NCI-H748 (cell line): ENCODE results near the gene TNFRSF6B.

Experiments
- DNase-seq: peaks from one replicate; lab custom pipeline; 2025; ENCODE audit not compliant: unreplicated experiment; lab: John Stamatoyannopoulos, UW

TNFRSF6B gene

DNA sequence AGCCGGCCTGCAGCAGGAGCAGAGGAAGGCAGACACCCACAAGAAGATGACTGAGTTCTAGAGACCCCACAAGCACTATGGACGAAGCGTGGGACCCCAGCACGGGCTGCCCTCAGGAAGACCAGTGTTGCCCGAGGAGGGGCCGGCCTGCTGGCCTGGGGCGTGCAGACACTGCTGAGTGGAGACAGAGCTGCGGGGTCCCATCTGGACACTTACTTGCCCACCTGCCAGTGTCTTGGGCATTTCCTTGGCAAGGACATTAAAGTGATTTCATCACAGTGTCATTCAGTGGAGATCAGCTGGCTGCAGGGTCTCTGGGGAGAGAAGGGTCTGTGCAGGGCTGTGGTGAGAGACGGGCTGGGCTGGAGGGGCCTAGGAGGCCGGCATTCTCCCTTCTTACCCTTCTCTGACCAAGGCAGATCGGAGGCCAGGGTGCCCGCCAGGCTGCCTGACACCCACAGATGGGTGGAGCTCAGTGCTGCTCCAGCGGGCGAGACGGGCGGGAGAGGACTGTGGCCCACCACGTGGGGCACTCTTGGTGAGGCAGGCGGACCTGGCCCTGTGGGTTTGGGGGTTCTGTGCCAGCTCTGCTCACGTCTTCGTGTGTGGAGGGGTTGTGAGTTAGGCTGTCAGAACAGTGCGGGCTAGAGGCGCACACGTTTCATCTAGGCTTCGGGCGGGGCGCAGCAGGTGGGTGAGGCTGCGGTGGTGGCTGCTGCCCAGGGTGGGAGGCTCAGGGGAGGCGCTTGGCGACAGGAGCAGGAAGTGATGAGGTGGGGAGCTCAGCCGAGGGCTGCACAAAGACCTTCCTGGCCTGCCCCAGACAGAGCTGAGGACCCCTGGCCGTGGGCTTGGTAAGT is 39.6 kb downstream of the TNFRSF6B start, which contains the start of gene LIME1:
Gene LIME1 (plus strand): TSS at position 806 of the 860 bp plus-strand sequence. CDS start 886 bp downstream, outside the sequence.
- no peak for DNase-seq

DNA sequence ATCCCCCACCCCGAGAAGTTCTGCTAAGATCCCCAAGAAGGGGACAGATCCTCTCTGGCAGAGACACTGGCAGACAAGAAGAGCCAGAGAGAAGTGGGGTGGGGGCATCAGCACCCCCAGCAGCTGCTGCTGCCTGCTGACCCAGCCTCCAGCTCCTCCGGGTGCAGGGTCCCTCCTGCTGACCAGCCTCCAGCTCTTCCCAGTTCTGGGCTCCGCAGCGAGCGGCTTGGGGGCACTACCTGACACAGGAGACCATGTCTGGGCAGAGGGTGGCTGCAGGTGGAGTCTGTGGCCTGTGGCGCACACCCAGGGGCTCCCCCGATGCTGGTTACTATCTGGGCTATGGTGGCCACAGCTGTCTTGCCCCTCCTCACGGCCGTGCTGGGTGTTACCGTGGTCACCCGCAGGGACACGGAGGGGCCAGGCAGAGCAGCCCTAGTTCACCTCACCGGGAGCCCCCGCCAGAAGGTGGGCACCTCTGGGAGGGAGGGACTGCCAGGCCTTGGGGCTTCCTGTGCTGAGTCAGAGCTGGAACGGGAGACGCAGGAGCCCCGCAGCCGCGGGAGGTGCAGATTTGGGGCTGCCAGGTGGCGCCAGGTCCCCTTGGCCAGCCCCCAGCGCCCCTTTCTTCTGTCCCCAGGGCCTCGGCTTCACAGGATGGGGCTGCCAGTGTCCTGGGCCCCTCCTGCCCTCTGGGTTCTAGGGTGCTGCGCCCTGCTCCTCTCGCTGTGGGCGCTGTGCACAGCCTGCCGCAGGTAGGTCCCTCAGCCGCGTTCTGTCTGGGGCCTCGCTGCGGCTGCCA is 40.6 kb downstream of the TNFRSF6B start:
- peak; percentile 14 for DNase-seq

DNA sequence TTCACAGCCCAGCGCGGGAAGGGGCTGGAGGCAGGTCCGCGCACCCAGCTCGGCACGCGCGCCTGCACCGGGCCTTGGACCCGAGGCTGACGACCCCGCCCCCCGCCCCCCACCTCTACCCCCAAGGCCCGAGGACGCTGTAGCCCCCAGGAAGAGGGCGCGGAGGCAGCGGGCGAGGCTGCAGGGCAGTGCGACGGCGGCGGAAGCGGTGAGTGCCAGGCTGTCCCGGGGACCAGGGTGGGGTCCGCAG is 41.2 kb downstream of the TNFRSF6B start:
- no peak for DNase-seq

DNA sequence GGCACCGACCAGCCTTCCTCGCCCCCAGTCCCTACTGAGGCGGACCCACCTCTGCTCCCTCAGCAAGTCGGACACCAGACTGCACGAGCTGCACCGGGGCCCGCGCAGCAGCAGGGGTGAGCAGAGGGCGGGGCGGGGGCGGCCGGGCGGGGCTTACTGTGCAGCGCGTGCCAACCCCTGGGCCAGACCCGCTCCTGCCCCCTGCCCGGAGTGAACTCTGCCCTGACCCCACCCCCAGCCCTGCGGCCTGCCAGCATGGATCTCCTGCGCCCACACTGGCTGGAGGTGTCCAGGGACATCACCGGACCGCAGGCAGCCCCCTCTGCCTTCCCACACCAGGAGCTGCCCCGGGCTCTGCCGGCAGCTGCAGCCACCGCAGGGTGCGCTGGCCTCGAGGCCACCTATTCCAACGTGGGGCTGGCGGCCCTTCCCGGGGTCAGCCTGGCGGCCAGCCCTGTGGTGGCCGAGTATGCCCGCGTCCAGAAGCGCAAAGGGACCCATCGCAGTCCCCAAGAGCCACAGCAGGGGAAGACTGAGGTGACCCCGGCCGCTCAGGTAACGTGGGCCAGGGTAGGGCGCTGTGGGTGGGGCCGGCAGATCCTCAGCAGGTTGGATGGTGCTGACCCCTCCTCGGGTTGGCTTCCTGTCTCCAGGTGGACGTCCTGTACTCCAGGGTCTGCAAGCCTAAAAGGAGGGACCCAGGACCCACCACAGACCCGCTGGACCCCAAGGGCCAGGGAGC is 41.7 kb downstream of the TNFRSF6B start:
- peak; percentile 16 for DNase-seq

DNA sequence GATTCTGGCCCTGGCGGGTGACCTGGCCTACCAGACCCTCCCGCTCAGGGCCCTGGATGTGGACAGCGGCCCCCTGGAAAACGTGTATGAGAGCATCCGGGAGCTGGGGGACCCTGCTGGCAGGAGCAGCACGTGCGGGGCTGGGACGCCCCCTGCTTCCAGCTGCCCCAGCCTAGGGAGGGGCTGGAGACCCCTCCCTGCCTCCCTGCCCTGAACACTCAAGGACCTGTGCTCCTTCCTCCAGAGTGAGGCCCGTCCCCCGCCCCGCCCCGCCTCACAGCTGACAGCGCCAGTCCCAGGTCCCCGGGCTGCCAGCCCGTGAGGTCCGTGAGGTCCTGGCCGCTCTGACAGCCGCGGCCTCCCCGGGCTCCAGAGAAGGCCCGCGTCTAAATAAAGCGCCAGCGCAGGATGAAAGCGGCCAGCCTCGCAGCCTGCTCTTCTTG is 42.3 kb downstream of the TNFRSF6B start:
- DNase-seq, result peak; percentile 61

DNA sequence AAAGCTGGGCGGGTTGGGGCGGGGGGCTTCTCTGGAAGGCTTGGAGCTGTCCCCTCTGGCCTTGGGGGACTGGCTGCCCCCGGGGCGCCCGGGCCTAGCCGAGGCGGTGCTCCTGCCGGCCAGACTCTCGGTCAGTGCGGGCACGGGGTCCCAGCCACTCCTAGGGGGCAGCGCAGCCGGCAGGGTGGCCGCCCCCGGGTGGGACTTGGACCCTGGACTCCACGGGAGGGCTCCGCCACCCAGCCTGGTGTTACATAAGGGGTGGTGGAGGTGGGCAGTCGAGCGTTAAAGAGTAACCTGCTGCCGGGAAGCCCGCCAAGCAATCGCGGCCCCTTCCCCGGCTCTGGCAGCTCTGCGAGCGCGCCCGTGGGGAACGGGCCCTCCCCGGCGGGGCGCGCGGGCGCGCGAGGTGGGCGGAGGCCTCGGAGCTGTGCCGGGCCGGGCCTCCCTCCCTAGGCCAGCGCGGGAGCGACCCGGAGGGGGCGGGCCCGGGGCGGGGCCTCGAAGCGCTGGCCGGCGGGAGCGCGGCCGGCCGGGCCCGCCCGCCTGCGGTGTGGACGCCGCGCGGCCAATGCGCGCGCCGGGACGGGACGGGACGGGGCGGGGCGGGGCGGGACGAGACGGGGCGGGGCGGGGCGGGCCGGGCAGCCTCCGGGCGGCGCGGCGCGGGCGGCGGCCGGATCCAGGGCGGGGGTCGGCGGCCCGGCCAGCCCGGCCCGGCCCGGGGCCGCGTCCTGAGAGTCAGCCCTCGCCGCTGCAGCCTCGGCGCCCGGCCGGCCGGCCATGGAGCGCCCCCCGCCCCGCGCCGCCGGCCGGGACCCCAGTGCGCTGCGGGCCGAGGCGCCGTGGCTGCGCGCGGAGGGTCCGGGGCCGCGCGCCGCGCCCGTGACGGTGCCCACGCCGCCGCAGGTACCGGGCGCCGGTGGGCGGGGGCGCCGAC is 42.9 kb downstream of the TNFRSF6B start, which contains the start of gene SLC2A4RG:
Gene SLC2A4RG (plus strand): TSS at position 647 of the 940 bp plus-strand sequence. CDS start 137 bp downstream, at position 784.
- DNase-seq, result peak; percentile 76

DNA sequence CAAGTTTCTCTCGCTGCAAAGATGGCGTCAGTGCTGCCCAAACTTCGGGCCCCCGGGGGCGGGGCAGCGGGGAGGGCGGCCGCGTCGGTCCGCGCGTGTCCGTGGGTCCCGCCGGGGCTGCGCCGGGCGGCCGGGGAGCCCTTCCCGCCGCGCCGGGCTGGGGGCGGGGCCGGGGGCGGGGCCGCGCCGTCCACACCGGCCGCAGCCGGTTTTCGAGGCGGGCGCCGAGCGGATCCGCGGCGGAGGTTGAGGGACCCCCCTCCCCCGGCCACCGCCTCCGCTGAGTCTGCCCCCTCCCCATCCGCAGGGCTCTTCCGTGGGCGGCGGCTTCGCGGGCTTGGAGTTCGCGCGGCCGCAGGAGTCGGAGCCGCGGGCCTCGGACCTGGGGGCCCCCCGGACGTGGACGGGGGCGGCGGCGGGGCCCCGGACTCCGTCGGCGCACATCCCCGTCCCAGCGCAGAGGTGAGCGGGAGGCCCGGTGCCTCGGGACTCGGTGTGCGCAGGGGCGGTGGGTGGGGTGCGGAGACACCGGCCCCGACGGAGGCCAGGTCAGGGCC is 43.7 kb downstream of the TNFRSF6B start:
- DNase-seq, result peak; percentile 58

DNA sequence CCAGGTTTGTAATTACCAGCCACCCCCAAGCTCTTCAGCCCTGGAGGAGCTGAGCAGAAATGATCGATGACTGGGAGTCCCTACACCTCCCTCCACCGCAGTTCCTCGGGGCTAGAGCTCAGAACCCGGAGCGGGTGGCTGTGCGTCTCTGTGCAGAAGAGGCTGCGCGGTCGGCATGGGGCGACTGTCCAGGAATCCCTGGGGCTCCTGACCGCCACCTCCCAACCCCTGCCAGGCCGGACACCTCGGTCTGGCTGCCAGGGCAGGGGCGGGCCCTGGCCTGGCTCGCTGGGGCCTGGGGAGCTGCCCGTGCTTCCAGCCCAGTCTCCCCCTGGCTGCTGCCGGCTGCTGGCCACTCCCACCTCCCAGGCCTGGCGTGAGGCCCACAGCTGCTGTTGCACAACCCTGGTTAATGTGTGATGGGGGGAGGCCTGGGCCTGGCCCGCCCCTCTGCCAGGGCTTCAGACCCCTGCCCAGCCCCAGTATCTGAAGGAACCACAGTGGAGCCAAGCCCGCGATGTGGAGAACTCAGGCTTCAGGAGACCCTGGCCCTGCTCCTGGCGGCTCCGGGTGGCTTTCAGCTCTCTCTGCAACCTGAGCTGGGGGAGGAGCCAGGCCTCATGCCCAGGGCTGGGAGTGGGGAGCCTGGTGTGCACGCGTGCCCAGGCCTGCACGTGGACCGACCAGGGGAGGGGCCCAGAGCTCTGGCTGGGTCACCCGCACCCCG is 44.3 kb downstream of the TNFRSF6B start:
- DNase-seq, result peak; percentile 73

DNA sequence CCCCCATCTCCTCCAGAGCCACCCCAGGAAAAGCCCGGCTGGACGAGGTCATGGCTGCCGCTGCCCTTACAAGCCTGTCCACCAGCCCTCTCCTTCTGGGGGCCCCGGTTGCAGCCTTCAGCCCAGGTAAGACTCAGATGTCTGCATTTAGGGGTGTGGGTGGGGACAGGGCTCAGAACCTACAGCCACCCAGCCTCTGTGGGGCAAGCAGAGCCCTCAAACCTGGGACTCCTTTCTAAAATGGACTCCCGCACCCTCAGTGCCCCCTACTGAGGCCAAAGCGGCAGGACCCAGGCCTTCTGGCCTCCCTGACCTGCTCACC is 44.9 kb downstream of the TNFRSF6B start:
- no peak for DNase-seq

DNA sequence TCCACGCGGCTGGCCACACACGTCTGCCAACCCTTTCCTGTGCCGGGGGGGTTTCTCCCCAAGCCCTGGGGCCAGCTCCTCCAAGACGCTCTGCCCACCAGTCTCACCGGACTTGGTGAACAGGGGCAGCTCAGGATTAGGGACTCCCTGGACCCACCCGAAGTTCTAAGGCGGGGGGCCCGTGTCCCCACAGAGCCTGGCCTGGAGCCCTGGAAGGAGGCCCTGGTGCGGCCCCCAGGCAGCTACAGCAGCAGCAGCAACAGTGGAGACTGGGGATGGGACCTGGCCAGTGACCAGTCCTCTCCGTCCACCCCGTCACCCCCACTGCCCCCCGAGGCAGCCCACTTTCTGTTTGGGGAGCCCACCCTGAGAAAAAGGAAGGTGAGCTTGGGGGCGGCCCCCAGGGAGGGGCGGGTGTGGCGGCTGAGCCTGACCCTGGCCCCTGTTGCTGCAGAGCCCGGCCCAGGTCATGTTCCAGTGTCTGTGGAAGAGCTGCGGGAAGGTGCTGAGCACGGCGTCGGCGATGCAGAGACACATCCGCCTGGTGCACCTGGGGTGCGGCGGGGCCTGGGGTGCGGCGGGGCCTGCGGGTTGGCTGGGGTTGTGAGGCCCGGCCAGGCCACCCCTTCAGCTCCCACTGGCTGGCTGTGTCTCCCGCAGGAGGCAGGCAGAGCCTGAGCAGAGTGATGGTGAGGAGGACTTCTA is 45.4 kb downstream of the TNFRSF6B start:
- no peak for DNase-seq

DNA sequence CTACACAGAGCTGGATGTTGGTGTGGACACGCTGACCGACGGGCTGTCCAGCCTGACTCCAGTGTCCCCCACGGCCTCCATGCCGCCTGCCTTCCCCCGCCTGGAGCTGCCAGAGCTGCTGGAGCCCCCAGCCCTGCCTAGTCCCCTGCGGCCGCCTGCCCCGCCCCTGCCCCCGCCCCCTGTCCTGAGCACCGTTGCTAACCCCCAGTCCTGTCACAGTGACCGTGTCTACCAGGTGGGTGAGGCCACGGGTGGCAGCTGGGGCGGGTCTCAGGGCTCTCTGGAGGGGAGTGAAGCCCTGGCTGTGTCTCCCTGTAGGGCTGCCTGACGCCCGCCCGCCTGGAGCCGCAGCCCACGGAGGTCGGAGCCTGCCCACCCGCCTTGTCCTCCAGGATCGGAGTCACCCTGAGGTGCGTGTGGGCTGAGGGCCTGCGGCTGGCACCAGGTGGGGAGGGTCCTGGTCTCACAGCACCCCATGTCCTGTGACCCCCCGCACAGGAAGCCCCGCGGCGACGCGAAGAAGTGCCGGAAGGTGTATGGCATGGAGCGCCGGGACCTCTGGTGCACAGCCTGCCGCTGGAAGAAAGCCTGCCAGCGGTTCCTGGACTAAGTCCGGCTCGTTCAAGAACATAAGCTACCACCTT is 46.1 kb downstream of the TNFRSF6B start:
- no peak for DNase-seq

DNA sequence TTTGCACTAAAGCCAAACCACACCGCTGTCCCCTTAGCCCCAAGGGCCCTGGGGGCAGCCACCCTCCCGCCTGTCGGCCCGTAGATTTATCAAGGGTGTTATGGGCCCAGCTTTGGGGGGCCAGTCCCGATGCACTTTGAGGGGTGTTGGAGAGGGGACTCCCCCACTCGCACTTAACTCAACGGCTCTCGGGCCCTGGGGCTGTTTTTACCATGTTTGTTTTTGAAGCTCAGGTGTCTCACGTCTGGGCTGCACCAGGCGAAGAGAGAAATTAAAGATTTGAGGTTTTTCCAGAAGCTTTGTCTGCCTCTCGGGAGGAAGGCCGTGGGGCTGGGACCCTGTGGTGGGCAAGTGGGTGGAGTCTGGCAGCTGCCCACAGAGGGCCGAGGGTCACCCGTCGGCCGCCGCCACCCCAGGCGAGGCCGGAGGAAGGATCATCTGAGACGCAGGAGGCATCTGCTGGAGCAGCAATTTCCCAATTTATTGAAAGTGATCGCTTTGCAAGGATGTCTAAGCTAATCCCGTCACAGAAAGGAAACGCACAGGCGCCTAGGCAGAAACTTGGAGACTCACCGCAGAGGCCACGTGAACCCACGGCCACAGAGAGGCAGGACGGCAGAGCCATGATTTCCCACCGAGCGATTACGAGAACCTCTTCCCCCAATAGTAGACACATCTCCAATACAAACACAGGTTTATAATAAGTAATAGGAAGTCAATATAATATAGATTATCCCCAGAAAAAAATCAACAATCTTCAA is 46.9 kb downstream of the TNFRSF6B start:
- DNase-seq, result no peak

DNA sequence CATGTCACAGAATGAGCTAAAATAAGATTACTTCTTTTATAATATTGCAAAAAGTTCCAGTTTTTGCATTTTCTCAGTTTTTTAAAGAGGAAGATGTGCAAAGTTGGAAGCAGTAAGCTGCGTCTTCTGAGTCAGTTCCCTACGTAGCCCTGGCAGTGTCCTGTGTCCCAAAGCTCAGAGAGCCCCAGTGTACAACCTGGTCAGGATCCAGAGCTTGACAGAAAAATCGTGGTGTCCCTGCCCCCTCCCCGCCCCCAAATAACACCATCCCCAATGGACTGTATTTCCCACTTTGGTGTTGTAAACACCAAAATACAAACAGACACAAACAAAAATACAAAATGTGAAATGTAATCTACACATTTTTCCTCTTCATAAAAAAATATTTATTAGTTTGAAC is 47.7 kb downstream of the TNFRSF6B start:
- no peak for DNase-seq

DNA sequence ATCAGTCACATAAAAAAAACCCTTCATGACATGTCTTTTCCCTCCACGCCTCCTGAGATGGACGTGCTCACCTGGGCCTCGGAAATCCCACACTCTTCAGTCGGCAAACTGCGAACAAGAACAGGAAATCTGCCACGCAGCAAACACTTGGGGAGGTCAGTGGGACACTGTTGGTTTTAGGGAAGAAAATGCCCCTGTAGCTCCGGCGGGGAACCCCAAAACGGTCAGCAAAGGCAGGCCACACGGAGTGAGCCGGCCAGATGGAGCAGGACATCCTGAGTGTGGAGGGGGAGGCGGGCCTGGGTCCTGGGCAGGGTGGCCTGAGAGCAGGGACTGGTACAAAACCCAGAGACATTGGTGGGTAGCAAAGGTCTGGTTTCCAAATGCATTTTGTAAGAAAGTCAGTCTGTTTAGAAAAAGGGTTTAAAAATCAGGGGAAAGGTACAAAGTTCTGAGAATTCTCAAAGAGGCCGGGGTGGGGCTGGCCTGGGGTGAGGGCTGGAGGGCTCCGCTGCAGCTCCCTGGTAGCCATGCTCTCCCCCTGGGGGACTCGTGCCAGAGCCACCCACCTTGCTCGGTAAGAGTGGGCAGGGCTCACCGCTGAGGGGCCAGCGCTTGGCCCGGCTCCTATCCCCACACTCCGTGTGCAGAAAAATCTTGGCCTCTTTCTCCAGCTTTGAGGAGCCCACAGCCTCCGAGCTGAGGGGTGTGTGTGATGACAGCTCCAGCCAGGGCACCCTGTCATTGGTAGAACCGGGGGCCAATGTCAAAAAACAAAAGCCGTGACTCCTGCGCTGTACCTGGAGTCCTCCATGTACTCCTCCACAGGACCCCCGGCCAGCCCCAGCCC is 48.3 kb downstream of the TNFRSF6B start:
- DNase-seq, result no peak

DNA sequence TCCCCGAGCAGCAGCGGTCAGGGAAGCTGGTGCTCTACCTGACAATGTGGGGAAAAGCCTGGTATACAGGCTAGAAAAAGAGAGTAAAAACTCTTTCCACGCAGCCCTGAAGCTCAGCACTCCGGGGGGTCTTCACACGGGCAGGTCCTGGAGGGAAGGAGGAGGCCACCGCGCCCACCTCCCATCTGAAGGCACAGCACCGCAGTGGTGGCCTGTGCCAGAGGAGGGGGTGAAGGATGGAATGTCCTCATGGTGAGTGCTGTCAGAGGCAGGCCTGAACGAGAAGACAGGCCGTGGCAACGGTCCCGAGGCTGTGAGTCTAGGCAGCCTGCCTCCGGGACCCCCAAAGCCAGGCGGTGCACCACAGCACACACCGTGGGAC is 49.0 kb downstream of the TNFRSF6B start:
- DNase-seq, result no peak

DNA sequence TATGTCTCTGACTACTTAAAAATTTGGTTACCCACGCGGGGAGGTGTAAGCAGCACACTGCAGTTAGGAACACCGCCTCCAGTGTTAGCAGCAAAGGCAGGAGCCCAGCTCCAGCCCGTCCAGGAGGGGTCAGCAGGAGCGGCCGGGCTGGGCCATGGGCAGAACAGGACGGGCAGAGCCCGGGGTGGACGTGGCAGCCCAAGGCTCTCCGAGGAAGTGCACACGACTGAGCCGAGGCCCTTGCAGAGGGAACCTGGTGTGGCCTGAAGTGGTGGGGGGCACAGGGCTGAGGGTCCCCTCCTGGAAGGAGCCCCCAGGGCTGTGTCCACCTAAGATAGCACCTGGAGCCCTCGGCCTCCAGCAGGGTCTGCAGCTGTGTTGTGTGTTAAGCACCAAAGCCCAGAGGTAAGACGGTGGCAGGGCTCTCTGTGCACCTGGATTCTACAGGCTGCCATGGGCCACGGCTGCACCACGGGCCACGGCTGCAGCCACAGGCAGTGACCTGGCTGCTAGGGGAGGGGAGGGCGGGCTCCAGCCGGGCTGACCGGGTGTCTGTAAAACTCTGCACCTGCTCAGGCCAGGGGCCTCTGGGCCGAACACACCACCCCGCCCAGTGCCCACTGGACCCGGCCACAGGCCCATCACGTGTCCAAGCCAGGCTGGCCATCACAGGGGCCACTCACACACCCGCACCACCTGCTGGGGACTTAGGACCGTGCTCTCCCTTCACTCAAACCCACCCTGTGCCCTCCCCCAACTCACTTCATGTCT is 49.7 kb downstream of the TNFRSF6B start:
- DNase-seq, result no peak
